ENCODE results near the gene SYNGR4.

- no peak for TF ChIP-seq CTCF (conservative IDR thresholded peaks at IDR 0.05; ENCODE audit: low read depth, low read length)
- TF ChIP-seq EZH2 (IDR thresholded peaks at IDR 0.05; ENCODE audit: borderline replicate concordance, low read depth, low read length, poor library complexity, severe bottlenecking), result no peak
Observed at GRCh38 chr19:48372904-48373303, 8.7 kb downstream of the SYNGR4 start.
